Natural killer cell (primary cell): ENCODE data around the gene EFHB. TPM values are rescaled to one million over a fixed set of nuclear protein-coding genes. Genes with fewer than 3 reads are reported as not detected.

Source experiments
- ATAC-seq, 3 donors: fragments of 150-1000 bp in 2 of 3; fragments of 200-7000 bp in 1 of 3; cut with Tn5 transposase; 1 replicate in 1 of 3; 2 replicates in 2 of 3; pipeline ENCODE4 v1.10.0; 2021; ENCODE audit warnings: mild to moderate bottlenecking in 2 of 3, moderate library complexity in 2 of 3
- DNase-seq, 2 donors: peaks; one replicate each; pipeline versions ENCODE4 v3.0.0 to v3.0.0-alpha.2; 2013 to 2021; ENCODE audit warnings: mixed read lengths in 1 of 2
- H3K27ac ChIP-seq: one replicate; pipeline ENCODE4 v1.5.1; 2013; ENCODE audit warnings: mild to moderate bottlenecking, low read length
- H3K27me3 ChIP-seq: one replicate; pipeline ENCODE4 v1.6.1; 2013; ENCODE audit warnings: low read length; ENCODE audit not compliant: control insufficient read depth, insufficient read depth
- H3K36me3 ChIP-seq: one replicate; pipeline ENCODE4 v1.6.1; 2013; ENCODE audit warnings: low read length; ENCODE audit not compliant: control insufficient read depth, insufficient read depth
- H3K4me1 ChIP-seq: one replicate; pipeline ENCODE4 v1.6.1; 2013; ENCODE audit warnings: low read length; ENCODE audit not compliant: control insufficient read depth, insufficient read depth
- H3K4me3 ChIP-seq: one replicate; pipeline ENCODE4 v1.5.1; 2013; ENCODE audit warnings: low read length
- H3K9me3 ChIP-seq: one replicate; pipeline ENCODE4 v1.6.1; 2013; ENCODE audit warnings: low read length; ENCODE audit not compliant: control insufficient read depth, insufficient read depth
- H3K27ac Mint-ChIP-seq, 2 donors: one replicate each; pipeline ENCODE4 v1.8.0; 2022; ENCODE audit warnings: mild to moderate bottlenecking in 2 of 2, mixed read lengths in 2 of 2, moderate library complexity in 1 of 2
- H3K27me3 Mint-ChIP-seq, 2 donors: one replicate each; pipeline ENCODE4 v1.8.0; 2022; ENCODE audit warnings: low read depth in 2 of 2, mixed read lengths in 2 of 2
- H3K36me3 Mint-ChIP-seq: one replicate; pipeline ENCODE4 v1.8.0; 2022; ENCODE audit warnings: mixed read lengths
- H3K4me1 Mint-ChIP-seq, 2 donors: one replicate each; pipeline ENCODE4 v1.8.0; 2022; ENCODE audit warnings: mixed read lengths in 2 of 2
- H3K4me3 Mint-ChIP-seq: one replicate; pipeline ENCODE4 v1.8.0; 2022; ENCODE audit warnings: mild to moderate bottlenecking, moderate library complexity, mixed read lengths
- H3K9me3 Mint-ChIP-seq, 2 donors: one replicate each; pipeline ENCODE4 v1.8.0; 2022; ENCODE audit warnings: mixed read lengths in 2 of 2
- CTCF ChIP-seq: fragments of 200-600 bp; IDR thresholded peaks from one replicate; pipeline ENCODE4 v1.8.0; 2022; ENCODE audit warnings: antibody characterized with exemption
- WGBS: methylation state at CpG from one replicate; pipeline ENCODE4 v1.1.7; 2013; ENCODE audit warnings: missing lambda C conversion rate; ENCODE audit not compliant: insufficient coverage; 5-methylcytosine and 5-hydroxymethylcytosine counted together
- intact Hi-C: fragments of 100-400 bp; cut with micrococcal nuclease; formaldehyde crosslinking; loops from one replicate; pipeline ENCODE4 v1.14.2; 2022
- total RNA-seq, 4 donors: library from RNA; stranded (reverse); fragments of 120-200 nt in 1 of 4; gene quantifications; one replicate each; pipeline versions ENCODE4 v1.2.3 to v1.2.4, GENCODE V29; 2013 to 2022

Gene EFHB
- total RNA-seq, 3 donors from 2014 or later (not counting 1 experiment from before 2014, with no cell fraction given): 0.68 to 4.9 TPM; not detected in 1

- no peaks in the 10 kb centered on the region for H3K9me3 Mint-ChIP-seq
- no peaks in the 10 kb centered on the region for H3K36me3 Mint-ChIP-seq
- H3K27ac Mint-ChIP-seq: no peak overlapping the region
- Histone ChIP-seq H3K4me1 (no peaks in the 10 kb centered on the region), H3K27ac (no peak overlapping the region), H3K36me3 (no peaks in the 10 kb centered on the region), H3K4me3 (no peak overlapping the region), H3K27me3 (no peaks in the 10 kb centered on the region), H3K9me3 (no peaks in the 10 kb centered on the region)
- H3K4me3 Mint-ChIP-seq: no peak overlapping the region
- ATAC-seq (no peak), DNase-seq (no peak)
- TF ChIP-seq CTCF: no peak
- intact Hi-C loops: no loop called here
- no peaks in the 10 kb centered on the region for H3K4me1 Mint-ChIP-seq
- H3K27me3 Mint-ChIP-seq: no peaks in the 10 kb centered on the region
Observed at GRCh38 chr3:19886404-19886803, 47.6 kb downstream of the EFHB start.

GRCh38 chr3:19885468-19885867, 48.5 kb downstream of the EFHB start:
- ATAC-seq (peak in 2 of 3 donors; percentile 54 to 57), DNase-seq (peak in 1 of 2 donors; percentile 53)
- Mint-ChIP-seq H3K9me3 (no peaks in the 10 kb centered on the region), H3K27ac (no peak overlapping the region), H3K36me3 (no peaks in the 10 kb centered on the region), H3K4me3 (no peak overlapping the region), H3K4me1 (no peaks in the 10 kb centered on the region), H3K27me3 (no peaks in the 10 kb centered on the region)
- H3K9me3 ChIP-seq: no peaks in the 10 kb centered on the region
- no peaks in the 10 kb centered on the region for H3K27me3 ChIP-seq
- no peak overlapping the region for H3K4me3 ChIP-seq
- H3K27ac ChIP-seq: no peak overlapping the region
- intact Hi-C loops: no loop called here
- WGBS: 72% methylated on average over 4 of the region's 5 CpGs
- TF ChIP-seq CTCF: peak; percentile 43
- H3K4me1 ChIP-seq: no peaks in the 10 kb centered on the region
- no peaks in the 10 kb centered on the region for H3K36me3 ChIP-seq

- Mint-ChIP-seq H3K27ac (no peak overlapping the region), H3K4me1 (no peaks in the 10 kb centered on the region), H3K4me3 (no peak overlapping the region), H3K36me3 (no peaks in the 10 kb centered on the region), H3K27me3 (no peaks in the 10 kb centered on the region), H3K9me3 (no peaks in the 10 kb centered on the region)
- H3K27ac ChIP-seq: no peak overlapping the region
- H3K4me1 ChIP-seq: no peaks in the 10 kb centered on the region
- no peak for TF ChIP-seq CTCF
- H3K27me3 ChIP-seq: no peaks in the 10 kb centered on the region
- ATAC-seq (no peak), DNase-seq (no peak)
- H3K9me3 ChIP-seq: no peaks in the 10 kb centered on the region
- intact Hi-C loops: no loop called here
- H3K4me3 ChIP-seq: no peak overlapping the region
- no peaks in the 10 kb centered on the region for H3K36me3 ChIP-seq
Observed at GRCh38 chr3:19881852-19882251, 52.2 kb downstream of the EFHB start.

- no peaks in the 10 kb centered on the region for H3K9me3 ChIP-seq
- H3K27me3 Mint-ChIP-seq: no peaks in the 10 kb centered on the region
- DNase-seq (no peak), ATAC-seq (no peak)
- no peaks in the 10 kb centered on the region for H3K36me3 Mint-ChIP-seq
- H3K4me3 Mint-ChIP-seq: no peak overlapping the region
- TF ChIP-seq CTCF: no peak
- no peaks in the 10 kb centered on the region for H3K9me3 Mint-ChIP-seq
- no peaks in the 10 kb centered on the region for H3K27me3 ChIP-seq
- no peak overlapping the region for H3K27ac ChIP-seq
- no peaks in the 10 kb centered on the region for H3K4me1 Mint-ChIP-seq
- H3K4me3 ChIP-seq: no peak overlapping the region
- no peaks in the 10 kb centered on the region for H3K36me3 ChIP-seq
- H3K4me1 ChIP-seq: no peaks in the 10 kb centered on the region
- no peak overlapping the region for H3K27ac Mint-ChIP-seq
- intact Hi-C loops: no loop called here
Observed at GRCh38 chr3:19881036-19881435, 53.0 kb downstream of the EFHB start.
